Measurements from ENCODE around the gene SHH. TPM values are rescaled to one million over a fixed set of nuclear protein-coding genes. Genes with fewer than 3 reads are reported as not detected.
A peak's percentile ranks its signal among the peaks of the same experiment; 100 is the strongest.

Gene SHH
- total and polyA plus RNA-seq, 2 donors, result 8.6 to 13.8 TPM

- no peaks in the 10 kb centered on the region for H3K4me1 ChIP-seq (ENCODE audit: insufficient read depth)
- peak overlapping the region; percentile 64 for H3K27ac ChIP-seq (ENCODE audit: low read depth)
- H3K36me3 ChIP-seq (ENCODE audit: insufficient read depth), result no peaks in the 10 kb centered on the region
- 2% methylated on average over 21 of the region's 21 CpGs for WGBS
- DNase-seq (ENCODE audit: extremely low spot score), result no peak
- H3K4me3 ChIP-seq (ENCODE audit: low read depth, low read length), result peak overlapping the region; percentile 45
Observed at GRCh38 chr7:155810770-155811559, 1.3 kb downstream of the SHH start.

GRCh38 chr7:155809947-155810769, 2.1 kb downstream of the SHH start:
- no peak for DNase-seq (ENCODE audit: extremely low spot score)
- H3K27ac ChIP-seq (ENCODE audit: low read depth), result no peak overlapping the region
- WGBS, result under 1% methylated on average over 69 of the region's 69 CpGs
- no peaks in the 10 kb centered on the region for H3K4me1 ChIP-seq (ENCODE audit: insufficient read depth)
- no peaks in the 10 kb centered on the region for H3K36me3 ChIP-seq (ENCODE audit: insufficient read depth)
- peak overlapping the region; percentile 45 for H3K4me3 ChIP-seq (ENCODE audit: low read depth, low read length)

- Histone ChIP-seq H3K36me3 (ENCODE audit: insufficient read depth) (no peaks in the 10 kb centered on the region), H3K4me3 (ENCODE audit: low read depth, low read length) (peak overlapping the region; percentile 45), H3K4me1 (ENCODE audit: insufficient read depth) (no peaks in the 10 kb centered on the region), H3K27ac (ENCODE audit: low read depth) (no peak overlapping the region)
- DNase-seq (ENCODE audit: extremely low spot score), result no peak
- 2% methylated on average over 43 of the region's 43 CpGs for WGBS
Observed at GRCh38 chr7:155809332-155809946, 2.8 kb downstream of the SHH start.

GRCh38 chr7:155808549-155809331, 3.5 kb downstream of the SHH start:
- Histone ChIP-seq H3K4me1 (ENCODE audit: insufficient read depth) (no peaks in the 10 kb centered on the region), H3K27ac (ENCODE audit: low read depth) (peak overlapping the region; percentile 45), H3K36me3 (ENCODE audit: insufficient read depth) (no peaks in the 10 kb centered on the region), H3K4me3 (ENCODE audit: low read depth, low read length) (peak overlapping the region; percentile 45)
- under 1% methylated on average over 64 of the region's 64 CpGs for WGBS
- no peak for DNase-seq (ENCODE audit: extremely low spot score)

- no peaks in the 10 kb centered on the region for H3K4me1 ChIP-seq (ENCODE audit: insufficient read depth)
- DNase-seq (ENCODE audit: extremely low spot score), result no peak
- 3% methylated on average over 33 of the region's 33 CpGs for WGBS
- H3K27ac ChIP-seq (ENCODE audit: low read depth), result peak overlapping the region; percentile 12
- H3K4me3 ChIP-seq (ENCODE audit: low read depth, low read length), result peak overlapping the region; percentile 45
- H3K36me3 ChIP-seq (ENCODE audit: insufficient read depth), result no peaks in the 10 kb centered on the region
Observed at GRCh38 chr7:155807789-155808548, 4.3 kb downstream of the SHH start.

- WGBS, result 19% methylated on average over 19 of the region's 19 CpGs
- no peak overlapping the region for H3K4me3 ChIP-seq (ENCODE audit: low read depth, low read length)
- no peak for DNase-seq (ENCODE audit: extremely low spot score)
- no peaks in the 10 kb centered on the region for H3K36me3 ChIP-seq (ENCODE audit: insufficient read depth)
- H3K27ac ChIP-seq (ENCODE audit: low read depth), result no peak overlapping the region
- H3K4me1 ChIP-seq (ENCODE audit: insufficient read depth), result no peaks in the 10 kb centered on the region
Observed at GRCh38 chr7:155807065-155807671, 5.1 kb downstream of the SHH start.

GRCh38 chr7:155806096-155806871, 6.0 kb downstream of the SHH start:
- Histone ChIP-seq H3K4me3 (ENCODE audit: low read depth, low read length) (peak overlapping the region; percentile 7), H3K36me3 (ENCODE audit: insufficient read depth) (no peaks in the 10 kb centered on the region), H3K4me1 (ENCODE audit: insufficient read depth) (no peaks in the 10 kb centered on the region), H3K27ac (ENCODE audit: low read depth) (no peak overlapping the region)
- WGBS, result 10% methylated on average over 47 of the region's 47 CpGs
- no peak for DNase-seq (ENCODE audit: extremely low spot score)

GRCh38 chr7:155805826-155806095, 6.5 kb downstream of the SHH start:
- DNase-seq (ENCODE audit: extremely low spot score), result no peak
- H3K4me1 ChIP-seq (ENCODE audit: insufficient read depth), result no peaks in the 10 kb centered on the region
- WGBS, result 5% methylated on average over 18 of the region's 18 CpGs
- no peaks in the 10 kb centered on the region for H3K36me3 ChIP-seq (ENCODE audit: insufficient read depth)
- peak overlapping the region; percentile 7 for H3K4me3 ChIP-seq (ENCODE audit: low read depth, low read length)
- no peak overlapping the region for H3K27ac ChIP-seq (ENCODE audit: low read depth)

- Histone ChIP-seq H3K36me3 (ENCODE audit: insufficient read depth) (no peaks in the 10 kb centered on the region), H3K4me3 (ENCODE audit: low read depth, low read length) (peak overlapping the region; percentile 7), H3K27ac (ENCODE audit: low read depth) (no peak overlapping the region), H3K4me1 (ENCODE audit: insufficient read depth) (no peaks in the 10 kb centered on the region)
- DNase-seq (ENCODE audit: extremely low spot score), result no peak
- 3% methylated on average over 91 of the region's 91 CpGs for WGBS
Observed at GRCh38 chr7:155804897-155805825, 7.1 kb downstream of the SHH start.

GRCh38 chr7:155804431-155804831, 7.8 kb downstream of the SHH start:
- no peaks in the 10 kb centered on the region for H3K4me1 ChIP-seq (ENCODE audit: insufficient read depth)
- H3K27ac ChIP-seq (ENCODE audit: low read depth), result no peak overlapping the region
- no peak overlapping the region for H3K4me3 ChIP-seq (ENCODE audit: low read depth, low read length)
- no peak for DNase-seq (ENCODE audit: extremely low spot score)
- no peaks in the 10 kb centered on the region for H3K36me3 ChIP-seq (ENCODE audit: insufficient read depth)
- 7% methylated on average over 17 of the region's 17 CpGs for WGBS
